Measurements from ENCODE around the gene GLIS1. TPM values are rescaled to one million over a fixed set of nuclear protein-coding genes. Genes with fewer than 3 reads are reported as not detected.

The GLIS1 gene
- total RNA-seq, 1 experiment from 2014 or later: 0.28 TPM

DNA sequence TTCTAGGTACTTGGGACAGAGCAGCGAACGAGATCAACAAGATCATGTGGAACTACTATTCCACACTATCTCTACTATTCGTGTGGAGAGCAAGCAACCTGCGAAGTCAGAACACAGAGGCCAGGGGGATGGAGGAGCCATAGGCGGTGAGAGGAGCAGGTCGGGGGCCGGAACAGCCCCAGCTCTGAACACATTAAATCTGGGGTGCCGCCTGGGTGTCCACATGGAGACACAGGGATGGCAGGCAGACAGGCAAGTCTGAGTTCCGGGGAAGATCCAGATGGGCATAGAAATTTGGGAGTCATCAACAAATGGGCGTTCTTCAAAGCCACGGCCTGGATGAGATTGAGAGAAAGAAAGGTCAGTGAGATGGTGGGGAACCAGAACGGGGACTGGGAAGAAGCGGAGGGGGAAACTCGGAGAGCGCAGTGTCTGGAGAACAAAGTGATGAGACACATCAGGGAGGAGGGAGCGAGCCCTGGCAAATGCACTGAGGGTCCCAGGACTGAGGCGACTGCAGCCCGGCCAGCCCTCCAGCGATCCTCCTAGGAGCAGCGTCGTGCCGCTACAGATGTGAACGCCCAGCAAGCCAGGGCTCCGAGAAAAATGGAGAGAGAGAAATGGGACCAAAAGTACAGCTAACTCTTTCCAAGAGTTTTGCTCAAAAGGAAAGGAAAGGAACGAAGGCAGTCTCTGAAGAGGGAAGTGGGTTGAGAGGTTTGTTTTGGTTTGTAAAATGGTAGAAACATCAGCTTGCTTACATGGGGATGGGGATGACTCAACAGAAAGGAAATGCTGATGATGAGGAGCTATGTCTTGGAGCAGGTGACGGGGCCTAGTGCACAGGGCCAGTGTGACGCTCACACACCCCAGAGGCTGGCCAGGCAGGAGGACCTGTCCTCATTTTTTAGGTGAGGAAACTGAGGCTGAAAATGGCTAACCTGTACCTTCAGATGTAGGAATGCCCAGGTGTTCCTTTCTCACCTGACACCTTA is 84.5 kb downstream of the GLIS1 start:
- Histone ChIP-seq H2AFZ (ENCODE audit: low read length) (no peak overlapping the region), H3K23ac (ENCODE audit: insufficient read length, low read depth, low read length) (no peak overlapping the region), H4K91ac (ENCODE audit: insufficient read length, low read depth, low read length) (no peak overlapping the region), H3K23me2 (ENCODE audit: insufficient read length, low read depth, low read length, poor library complexity, severe bottlenecking) (no peaks in the 10 kb centered on the region), H3T11ph (ENCODE audit: low read length) (no peak overlapping the region), H3K9me3 (ENCODE audit: control insufficient read depth, low read depth, low read length) (no peaks in the 10 kb centered on the region), H3K9ac (ENCODE audit: extremely low read depth, insufficient read length, low read length) (no peak overlapping the region), H2BK12ac (ENCODE audit: insufficient read length, low read depth, low read length) (no peak overlapping the region), H2BK15ac (ENCODE audit: low read depth, low read length) (no peak overlapping the region), H3K56ac (ENCODE audit: insufficient read length, low read depth, low read length) (no peak overlapping the region), H4K5ac (ENCODE audit: insufficient read length, low read depth, low read length) (no peak overlapping the region), H3K79me1 (ENCODE audit: insufficient read depth, low read depth, low read length, poor library complexity, severe bottlenecking) (no peaks in the 10 kb centered on the region), H2AK5ac (ENCODE audit: insufficient read length, low read length) (no peak overlapping the region), H3K4me1 (ENCODE audit: insufficient read depth, low read length) (no peaks in the 10 kb centered on the region; the same call in 1 of the 2 replicates), H4K20me1 (ENCODE audit: control insufficient read depth, insufficient read depth, insufficient read length) (no peaks in the 10 kb centered on the region), H3K79me2 (ENCODE audit: insufficient read depth, low read length) (no peaks in the 10 kb centered on the region), H2BK5ac (ENCODE audit: insufficient read length, low read length) (no peak overlapping the region), H3K18ac (ENCODE audit: insufficient read length, low read depth, low read length) (no peak overlapping the region), H3K4ac (ENCODE audit: low read depth, low read length) (no peak overlapping the region), H3K27ac (ENCODE audit: insufficient read length, low read depth, low read length) (no peak overlapping the region), H3K4me2 (ENCODE audit: insufficient read depth, insufficient read length, low read length) (no peak overlapping the region), H2BK20ac (ENCODE audit: low read depth, low read length, poor library complexity, severe bottlenecking) (no peak overlapping the region), H2BK120ac (ENCODE audit: low read depth, low read length, poor library complexity, severe bottlenecking) (no peak overlapping the region), H3K27me3 (ENCODE audit: insufficient read depth, low read length) (no peaks in the 10 kb centered on the region), H3K14ac (ENCODE audit: insufficient read depth, low read length) (no peak overlapping the region), H4K8ac (replicated peaks; ENCODE audit: insufficient read length, low read depth, low read length) (no peak overlapping the region)
- WGBS (ENCODE audit: extremely low coverage, insufficient read length, low lambda C conversion rate): no CpG with 5 or more reads among the region's 27 CpGs
- H3K4me1 Mint-ChIP-seq: peaks cover 11 to 18% of the 10 kb centered on the region in 2 experiments
- DNase-seq: no peak
- TF ChIP-seq, protein P1, sequence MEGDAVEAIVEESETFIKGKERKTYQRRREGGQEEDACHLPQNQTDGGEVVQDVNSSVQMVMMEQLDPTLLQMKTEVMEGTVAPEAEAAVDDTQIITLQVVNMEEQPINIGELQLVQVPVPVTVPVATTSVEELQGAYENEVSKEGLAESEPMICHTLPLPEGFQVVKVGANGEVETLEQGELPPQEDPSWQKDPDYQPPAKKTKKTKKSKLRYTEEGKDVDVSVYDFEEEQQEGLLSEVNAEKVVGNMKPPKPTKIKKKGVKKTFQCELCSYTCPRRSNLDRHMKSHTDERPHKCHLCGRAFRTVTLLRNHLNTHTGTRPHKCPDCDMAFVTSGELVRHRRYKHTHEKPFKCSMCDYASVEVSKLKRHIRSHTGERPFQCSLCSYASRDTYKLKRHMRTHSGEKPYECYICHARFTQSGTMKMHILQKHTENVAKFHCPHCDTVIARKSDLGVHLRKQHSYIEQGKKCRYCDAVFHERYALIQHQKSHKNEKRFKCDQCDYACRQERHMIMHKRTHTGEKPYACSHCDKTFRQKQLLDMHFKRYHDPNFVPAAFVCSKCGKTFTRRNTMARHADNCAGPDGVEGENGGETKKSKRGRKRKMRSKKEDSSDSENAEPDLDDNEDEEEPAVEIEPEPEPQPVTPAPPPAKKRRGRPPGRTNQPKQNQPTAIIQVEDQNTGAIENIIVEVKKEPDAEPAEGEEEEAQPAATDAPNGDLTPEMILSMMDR (conservative IDR thresholded peaks at IDR 0.05): no peak
- H3K9me3 Mint-ChIP-seq: no peaks in the 10 kb centered on the region
- 0 out of 7 replicates have a peak overlapping the region, but pooled peaks of 1 of the 3 experiments have one; percentile 18 for H3K27ac Mint-ChIP-seq
- peaks cover 21% of the 10 kb centered on the region for H3K27me3 Mint-ChIP-seq (ENCODE audit: low read depth)
- no peak overlapping the region for H3K4me3 Mint-ChIP-seq
- H3K36me3 Mint-ChIP-seq (ENCODE audit: insufficient read depth in 1 of 3, low read depth in 3 of 3): no peaks in the 10 kb centered on the region
